Spleen (tissue), 7 donors: ENCODE measurements around the gene HORMAD1.

Experiments used
- POLR2AphosphoS5 ChIP-seq, 3 donors: sonication (generic); formaldehyde crosslinking; IDR thresholded peaks; one replicate each; pipeline ENCODE4 v1.5.1; 2017; ENCODE audit warnings: antibody characterized with exemption in 3 of 3
- TF ChIP-seq, protein P1 (sequence below), 11 experiments: fragments of 200-600 bp in 7 of 11; fragments of 450-650 bp in 4 of 11; sonication (generic) in 4 of 11; IDR thresholded peaks in 8 of 11; conservative IDR thresholded peaks in 3 of 11; 1 replicate in 7 of 11; 2 replicates in 4 of 11; pipeline versions ENCODE4 v1.4.0 to v1.8.0; 2016 to 2021; ENCODE audit warnings: antibody characterized with exemption in 11 of 11, inconsistent platforms in 4 of 11, mild to moderate bottlenecking in 1 of 11
- donor health status: DM: no; HTN: no; CAD: no; lungs with moderate emphysema.
- donor health status: DM: no; HTN: no; CAD: no.
- donor health status: DM: no; HTN: no; CAD: no.

DNA sequence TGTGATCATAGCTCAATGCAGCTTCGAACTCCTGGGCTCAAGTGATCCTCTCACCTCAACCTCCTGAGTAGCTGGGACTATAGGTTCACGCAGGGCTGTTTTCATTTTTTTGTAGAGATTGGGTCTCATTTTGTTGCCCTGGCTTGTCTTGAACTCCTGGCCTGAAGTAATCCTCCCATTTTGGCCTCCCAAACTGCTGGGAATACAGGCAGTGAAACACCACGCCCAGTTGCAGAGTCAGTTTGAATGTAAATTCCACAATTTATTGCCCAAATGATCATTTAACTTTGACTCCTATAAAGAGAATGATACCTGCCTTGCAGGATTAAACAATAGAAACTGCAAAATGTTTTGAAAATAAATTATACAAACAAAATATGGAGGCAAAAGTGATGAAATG, 34.4 kb downstream of the HORMAD1 start:
- TF ChIP-seq, protein P1, sequence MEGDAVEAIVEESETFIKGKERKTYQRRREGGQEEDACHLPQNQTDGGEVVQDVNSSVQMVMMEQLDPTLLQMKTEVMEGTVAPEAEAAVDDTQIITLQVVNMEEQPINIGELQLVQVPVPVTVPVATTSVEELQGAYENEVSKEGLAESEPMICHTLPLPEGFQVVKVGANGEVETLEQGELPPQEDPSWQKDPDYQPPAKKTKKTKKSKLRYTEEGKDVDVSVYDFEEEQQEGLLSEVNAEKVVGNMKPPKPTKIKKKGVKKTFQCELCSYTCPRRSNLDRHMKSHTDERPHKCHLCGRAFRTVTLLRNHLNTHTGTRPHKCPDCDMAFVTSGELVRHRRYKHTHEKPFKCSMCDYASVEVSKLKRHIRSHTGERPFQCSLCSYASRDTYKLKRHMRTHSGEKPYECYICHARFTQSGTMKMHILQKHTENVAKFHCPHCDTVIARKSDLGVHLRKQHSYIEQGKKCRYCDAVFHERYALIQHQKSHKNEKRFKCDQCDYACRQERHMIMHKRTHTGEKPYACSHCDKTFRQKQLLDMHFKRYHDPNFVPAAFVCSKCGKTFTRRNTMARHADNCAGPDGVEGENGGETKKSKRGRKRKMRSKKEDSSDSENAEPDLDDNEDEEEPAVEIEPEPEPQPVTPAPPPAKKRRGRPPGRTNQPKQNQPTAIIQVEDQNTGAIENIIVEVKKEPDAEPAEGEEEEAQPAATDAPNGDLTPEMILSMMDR (IDR thresholded peaks at IDR 0.05 in 8 of 11, conservative IDR thresholded peaks at IDR 0.05 in 3 of 11): no peak
- no peak for TF ChIP-seq POLR2AphosphoS5 (IDR thresholded peaks at IDR 0.05)
